IMR-90 (cell line): ENCODE data around the gene ACOT7. TPM values are rescaled to one million over a fixed set of nuclear protein-coding genes. Genes with fewer than 3 reads are reported as not detected.
A peak's percentile ranks its signal among the peaks of the same experiment; 100 is the strongest.

Experiments used
- ATAC-seq: fragments of 200-7000 bp; cut with Tn5 transposase; 2 replicates; pipeline ENCODE4 v1.9.1; 2020; ENCODE audit warnings: low read depth, mild to moderate bottlenecking, moderate library complexity
- BruUV-seq: library from RNA; stranded (reverse); fragments of 400-500 nt; replicated peaks from 2 replicates; lab custom pipeline; 2021; lab: Mats Ljungman, UMichigan
- CTCF ChIA-PET: fragments of 300-600 bp; formaldehyde crosslinking; extraction: SDS; loops from one replicate; lab custom pipeline; 2021; ENCODE audit warnings: antibody characterized with exemption; lab: Yijun Ruan, JAX
- POLR2A ChIA-PET: fragments of 300-600 bp; sonication (Branson Sonifier 250); formaldehyde crosslinking; loops from one replicate; lab custom pipeline; 2022; ENCODE audit warnings: antibody characterized with exemption; ENCODE audit not compliant: unreplicated experiment; lab: Charles Lee
- DNase-seq: peaks from one replicate; pipeline ENCODE4 v3.0.0; 2013
- H2AFZ ChIP-seq: replicated peaks from 2 replicates; pipeline ENCODE3; 2013; ENCODE audit warnings: low read length, mild to moderate bottlenecking; ENCODE audit not compliant: poor library complexity
- H2AK5ac ChIP-seq: 2 replicates; pipeline ENCODE4 v1.6.1; 2013; ENCODE audit warnings: low read depth, low read length, inconsistent platforms
- H2AK9ac ChIP-seq: replicated peaks from 2 replicates; pipeline ENCODE3; 2013; ENCODE audit warnings: mild to moderate bottlenecking, low read depth, low read length, moderate library complexity; ENCODE audit not compliant: poor library complexity
- H2BK120ac ChIP-seq: 2 replicates; pipeline ENCODE4 v1.6.1; 2013; ENCODE audit warnings: low read depth, low read length, inconsistent platforms
- H2BK15ac ChIP-seq: 3 replicates; pipeline ENCODE4 v1.6.1; 2013; ENCODE audit warnings: low read depth, low read length, inconsistent platforms
- H2BK20ac ChIP-seq: 2 replicates; pipeline ENCODE4 v1.6.1; 2013; ENCODE audit warnings: low read depth, mild to moderate bottlenecking, inconsistent platforms, low read length, moderate library complexity
- H2BK5ac ChIP-seq: 2 replicates; pipeline ENCODE4 v1.6.1; 2013; ENCODE audit warnings: mild to moderate bottlenecking, low read depth, low read length, inconsistent platforms; ENCODE audit not compliant: poor library complexity, severe bottlenecking
- H3K14ac ChIP-seq: replicated peaks from 2 replicates; pipeline ENCODE4 v1.6.1; 2013; ENCODE audit warnings: low read depth, low read length, inconsistent platforms
- H3K18ac ChIP-seq: 2 replicates; pipeline ENCODE4 v1.6.1; 2013; ENCODE audit warnings: low read depth, low read length, control low read depth
- H3K23ac ChIP-seq: 2 replicates; pipeline ENCODE4 v1.6.1; 2013; ENCODE audit warnings: low read depth, low read length, inconsistent platforms
- H3K27ac ChIP-seq: 2 replicates; pipeline ENCODE4 v1.5.1; 2013; ENCODE audit warnings: mild to moderate bottlenecking, control low read depth, low read length; ENCODE audit not compliant: insufficient read depth
- H3K27me3 ChIP-seq: 2 replicates; pipeline ENCODE4 v1.6.1; 2013; ENCODE audit warnings: low read length; ENCODE audit not compliant: control insufficient read depth, insufficient read depth
- H3K36me3 ChIP-seq: 2 replicates; pipeline ENCODE4 v1.6.1; 2013; ENCODE audit warnings: low read length, mixed read lengths; ENCODE audit not compliant: control insufficient read depth, insufficient read depth
- H3K4ac ChIP-seq: 2 replicates; pipeline ENCODE4 v1.6.1; 2013; ENCODE audit warnings: low read depth, low read length, inconsistent platforms
- H3K4me1 ChIP-seq: 2 replicates; pipeline ENCODE4 v1.6.1; 2013; ENCODE audit warnings: low read length, mixed read lengths; ENCODE audit not compliant: control insufficient read depth, insufficient read depth
- H3K4me2 ChIP-seq: 2 replicates; pipeline ENCODE4 v1.6.1; 2013; ENCODE audit warnings: low read depth, mild to moderate bottlenecking, control low read depth, low read length, moderate library complexity
- H3K4me3 ChIP-seq: 2 replicates; pipeline ENCODE4 v1.5.1; 2013; ENCODE audit warnings: low read depth, mild to moderate bottlenecking, control low read depth, low read length, moderate library complexity; ENCODE audit not compliant: insufficient read depth
- H3K56ac ChIP-seq: 2 replicates; pipeline ENCODE4 v1.6.1; 2013; ENCODE audit warnings: low read length, inconsistent platforms; ENCODE audit not compliant: insufficient read depth; ENCODE audit errors: extremely low read depth
- H3K79me1 ChIP-seq, 2 experiments: 2 replicates each; pipeline ENCODE4 v1.6.1; 2013; ENCODE audit warnings: low read length in 2 of 2, inconsistent platforms in 1 of 2, low read depth in 1 of 2
- H3K9ac ChIP-seq: 2 replicates; pipeline ENCODE4 v1.6.1; 2013; ENCODE audit warnings: low read depth, low read length, control low read depth
- H3K9me1 ChIP-seq: 2 replicates; pipeline ENCODE4 v1.6.1; 2013; ENCODE audit warnings: low read length, inconsistent platforms; ENCODE audit not compliant: insufficient read depth
- H3K9me3 ChIP-seq: 2 replicates; pipeline ENCODE4 v1.6.1; 2013; ENCODE audit warnings: low read length; ENCODE audit not compliant: control insufficient read depth, insufficient read depth
- H4K20me1 ChIP-seq: 2 replicates; pipeline ENCODE4 v1.6.1; 2013; ENCODE audit warnings: low read length, inconsistent platforms; ENCODE audit not compliant: insufficient read depth
- H4K5ac ChIP-seq: 2 replicates; pipeline ENCODE4 v1.6.1; 2013; ENCODE audit warnings: mild to moderate bottlenecking, low read depth, low read length, control low read depth
- H4K8ac ChIP-seq, 2 experiments: 2 replicates each; pipeline ENCODE4 v1.6.1; 2013; ENCODE audit warnings: low read depth in 2 of 2, low read length in 2 of 2, control low read depth in 1 of 2, inconsistent platforms in 1 of 2
- H4K91ac ChIP-seq: 2 replicates; pipeline ENCODE4 v1.6.1; 2013; ENCODE audit warnings: low read depth, low read length, inconsistent platforms; ENCODE audit not compliant: insufficient read depth
- BHLHE40 ChIP-seq: fragments of 150-350 bp; IDR thresholded peaks from 2 replicates; pipeline ENCODE4 v1.6.1; 2016; ENCODE audit warnings: mild to moderate bottlenecking, low read depth, low read length
- CEBPB ChIP-seq: IDR thresholded peaks from 2 replicates; pipeline ENCODE4 v1.6.1; 2012; ENCODE audit warnings: low read depth, low read length, improper control_type of control experiment
- CHD1 ChIP-seq: IDR thresholded peaks from 2 replicates; pipeline ENCODE4 v1.6.1; 2012; ENCODE audit warnings: low read depth, low read length, improper control_type of control experiment
- CTCF ChIP-seq: conservative IDR thresholded peaks from 2 replicates; pipeline ENCODE4 v1.5.1; 2012; ENCODE audit warnings: mild to moderate bottlenecking, low read depth, low read length, improper control_type of control experiment
- ELK1 ChIP-seq: fragments of 150-350 bp; IDR thresholded peaks from 2 replicates; pipeline ENCODE4 v1.6.1; 2016; ENCODE audit warnings: low read depth, mild to moderate bottlenecking, low read length, moderate library complexity, borderline replicate concordance
- FOS ChIP-seq: fragments of 150-350 bp; IDR thresholded peaks from 2 replicates; pipeline ENCODE4 v1.6.1; 2016; ENCODE audit warnings: low read depth, low read length
- MAZ ChIP-seq: IDR thresholded peaks from 2 replicates; pipeline ENCODE4 v1.6.1; 2012; ENCODE audit warnings: low read depth, mild to moderate bottlenecking, low read length, improper control_type of control experiment, moderate library complexity, borderline replicate concordance
- MXI1 ChIP-seq: IDR thresholded peaks from 2 replicates; pipeline ENCODE4 v1.6.1; 2012; ENCODE audit warnings: low read depth, mild to moderate bottlenecking, low read length, moderate library complexity, borderline replicate concordance
- NFE2L2 ChIP-seq: fragments of 150-350 bp; IDR thresholded peaks from 2 replicates; pipeline ENCODE4 v1.6.1; 2016; ENCODE audit warnings: low read depth, mild to moderate bottlenecking, low read length
- RFX5 ChIP-seq: IDR thresholded peaks from 2 replicates; pipeline ENCODE4 v1.8.0; 2012; ENCODE audit warnings: low read depth, mild to moderate bottlenecking, low read length, moderate library complexity
- WGBS, 2 experiments: methylation state at CpG; one replicate each; pipeline versions ENCODE4 v1.1.5 to v1.1.7; 2013; ENCODE audit warnings: missing lambda C conversion rate in 2 of 2; ENCODE audit not compliant: insufficient read length in 1 of 2; ENCODE audit errors: extremely low coverage in 2 of 2; 5-methylcytosine and 5-hydroxymethylcytosine counted together
- dilution Hi-C: fragments of 300-500 bp; cut with HindIII; formaldehyde crosslinking; loops from one replicate; pipeline ENCODE4 v1.14.3; 2018; ENCODE audit warnings: low sequenced_read_pairs; ENCODE audit not compliant: unreplicated experiment
- in situ Hi-C: fragments of 300-500 bp; cut with MboI; formaldehyde crosslinking; loops from 3 replicates; pipeline ENCODE4 v1.14.3; 2019; ENCODE audit warnings: low sequenced_read_pairs, inconsistent platforms, mixed read lengths
- intact Hi-C: fragments of 100-400 bp; cut with micrococcal nuclease; formaldehyde crosslinking; loops from 2 replicates; pipeline ENCODE4 v1.10.0; 2022
- polyA plus RNA-seq, 3 experiments: library from polyadenylated mRNA; depleted of rRNA; stranded (reverse); fragments of >200 nt; gene quantifications; 2 replicates each; pipeline ENCODE4 v1.2.3, GENCODE V29; 2012; ENCODE audit warnings: low replicate concordance in 1 of 3
- total RNA-seq: library from RNA; depleted of rRNA; stranded (reverse); fragments of >200 nt; gene quantifications from 2 replicates; pipeline ENCODE4 v1.2.3, GENCODE V29; 2012

The ACOT7 gene
- total and polyA plus RNA-seq, 2 of the 4 experiments (the other 2 are of a cell fraction), result 51.6 to 242 TPM

- intact Hi-C loops, result no loop called here
- Histone ChIP-seq H2AK9ac (no peak overlapping the region), H2BK5ac (no peak overlapping the region), H3K4me1 (peaks cover 2% of the 10 kb centered on the region), H3K18ac (no peak overlapping the region), H3K4me3 (no peak overlapping the region), H4K20me1 (peaks cover under 1% of the 10 kb centered on the region; the same call in 1 of the 2 replicates), H2BK20ac (no peak overlapping the region), H3K56ac (no peak overlapping the region), H3K36me3 (no peaks in the 10 kb centered on the region), H4K8ac (no peak overlapping the region), H2AK5ac (no peak overlapping the region), H3K27me3 (peaks cover 71% of the 10 kb centered on the region), H4K91ac (no peak overlapping the region), H3K9me1 (no peaks in the 10 kb centered on the region), H3K23ac (no peak overlapping the region), H3K27ac (no peak overlapping the region), H3K9ac (no peak overlapping the region), H3K9me3 (no peaks in the 10 kb centered on the region), H3K4me2 (no peak overlapping the region), H3K14ac (no peak overlapping the region), H2BK120ac (no peak overlapping the region), H2AFZ (peak overlapping the region; percentile 5), H4K5ac (no peak overlapping the region), H3K79me1 (no peaks in the 10 kb centered on the region), H2BK15ac (no peak overlapping the region), H3K4ac (no peak overlapping the region)
- in situ Hi-C loops, result no loop called here
- TF ChIP-seq FOS, result no peak
- TF ChIP-seq MAZ, result no peak
- no peak for TF ChIP-seq CTCF
- TF ChIP-seq CEBPB, result no peak
- TF ChIP-seq NFE2L2, result no peak
- TF ChIP-seq RFX5, result no peak
- no peak for TF ChIP-seq ELK1
- no peak for TF ChIP-seq MXI1
- TF ChIP-seq BHLHE40, result no peak
- no peak for TF ChIP-seq CHD1
- BruUV-seq, result no TSS peak
- POLR2A ChIA-PET, result no interaction called here
- DNase-seq (no peak), ATAC-seq (no peak)
- CTCF ChIA-PET, result no interaction called here
- dilution Hi-C loops, result no loop called here
- WGBS, 2 experiments, result no CpG with 5 or more reads among the region's 8 CpGs
These were observed 24.5 kb upstream of the ACOT7 start for GRCh38 chr1:6417961-6418667.
